Measurements from ENCODE around the gene SLC31A2.

DNA sequence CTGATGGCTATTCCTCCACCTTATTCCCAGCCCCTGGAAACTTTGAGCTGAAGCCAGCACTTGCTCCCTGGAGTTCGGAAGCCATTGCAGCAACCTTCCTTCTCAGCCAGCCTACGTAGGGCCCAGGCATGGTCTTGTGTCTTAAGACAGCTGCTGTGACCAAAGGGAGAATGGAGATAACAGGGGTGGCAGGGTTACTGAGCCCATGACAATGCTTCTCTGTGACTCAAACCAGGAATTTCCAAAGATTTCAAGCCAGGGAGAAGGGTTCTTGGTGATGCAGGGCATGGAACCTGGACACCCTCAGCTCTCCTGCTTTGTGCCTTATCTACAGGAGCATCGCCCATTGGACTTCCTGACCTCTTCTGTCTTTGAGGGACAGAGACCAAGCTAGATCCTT lies 12.2 kb downstream of the SLC31A2 start:
- TF ChIP-seq EZH2 (IDR thresholded peaks at IDR 0.05; ENCODE audit: borderline replicate concordance, low read depth, low read length, severe bottlenecking): no peak
- TF ChIP-seq, protein P1, sequence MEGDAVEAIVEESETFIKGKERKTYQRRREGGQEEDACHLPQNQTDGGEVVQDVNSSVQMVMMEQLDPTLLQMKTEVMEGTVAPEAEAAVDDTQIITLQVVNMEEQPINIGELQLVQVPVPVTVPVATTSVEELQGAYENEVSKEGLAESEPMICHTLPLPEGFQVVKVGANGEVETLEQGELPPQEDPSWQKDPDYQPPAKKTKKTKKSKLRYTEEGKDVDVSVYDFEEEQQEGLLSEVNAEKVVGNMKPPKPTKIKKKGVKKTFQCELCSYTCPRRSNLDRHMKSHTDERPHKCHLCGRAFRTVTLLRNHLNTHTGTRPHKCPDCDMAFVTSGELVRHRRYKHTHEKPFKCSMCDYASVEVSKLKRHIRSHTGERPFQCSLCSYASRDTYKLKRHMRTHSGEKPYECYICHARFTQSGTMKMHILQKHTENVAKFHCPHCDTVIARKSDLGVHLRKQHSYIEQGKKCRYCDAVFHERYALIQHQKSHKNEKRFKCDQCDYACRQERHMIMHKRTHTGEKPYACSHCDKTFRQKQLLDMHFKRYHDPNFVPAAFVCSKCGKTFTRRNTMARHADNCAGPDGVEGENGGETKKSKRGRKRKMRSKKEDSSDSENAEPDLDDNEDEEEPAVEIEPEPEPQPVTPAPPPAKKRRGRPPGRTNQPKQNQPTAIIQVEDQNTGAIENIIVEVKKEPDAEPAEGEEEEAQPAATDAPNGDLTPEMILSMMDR (IDR thresholded peaks at IDR 0.05; ENCODE audit: borderline replicate concordance, extremely low read depth, low read length, poor library complexity, severe bottlenecking): no peak
